DND-41 (cell line): ENCODE data around the gene PPP2R2B.

Experiments used
- CTCF ChIP-seq: IDR thresholded peaks from 2 replicates; pipeline ENCODE4 v1.5.1; 2012; ENCODE audit warnings: borderline replicate concordance, low read length, moderate library complexity, mild to moderate bottlenecking; ENCODE audit not compliant: poor library complexity, severe bottlenecking; ENCODE audit errors: extremely low read depth
- EZH2 ChIP-seq: IDR thresholded peaks from 3 replicates; pipeline ENCODE4 v1.6.1; 2012; ENCODE audit warnings: borderline replicate concordance, low read depth, mild to moderate bottlenecking, moderate library complexity, low read length, inconsistent platforms; ENCODE audit not compliant: severe bottlenecking

- TF ChIP-seq EZH2, result no peak
- no peak for TF ChIP-seq CTCF
Measured at GRCh38 chr5:146867996-146868708, 10.4 kb downstream of the PPP2R2B start.
